ENCODE data around the gene COX18. TPM values are rescaled to one million over a fixed set of nuclear protein-coding genes. Genes with fewer than 3 reads are reported as not detected.

The COX18 gene
- total RNA-seq, 1 experiment from 2014 or later, result 26.9 TPM

DNA sequence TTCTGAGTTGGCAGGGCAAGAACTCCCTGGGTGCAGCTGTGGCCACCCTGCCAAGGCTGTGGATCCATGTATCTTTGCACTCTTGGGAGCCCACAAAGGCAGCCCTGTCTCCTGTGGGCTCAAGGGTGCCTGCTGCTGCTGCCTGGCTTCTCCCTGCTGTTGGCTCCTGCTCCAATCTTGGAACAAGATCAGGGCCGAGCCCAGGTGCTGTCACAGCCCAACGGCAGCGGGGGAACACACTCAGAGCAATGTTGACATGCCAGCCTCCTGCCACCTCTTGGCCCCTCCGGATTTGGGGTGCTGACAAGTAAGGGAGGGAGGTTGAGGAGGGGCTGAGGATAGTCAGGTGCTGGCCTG lies 57.9 kb downstream of the COX18 start:
- Mint-ChIP-seq H3K27ac (no peak overlapping the region), H3K36me3 (no peaks in the 10 kb centered on the region), H3K27me3 (ENCODE audit: low read depth) (no peaks in the 10 kb centered on the region; the same call in 1 of the 2 replicates), H3K9me3 (peaks cover 4% of the 10 kb centered on the region; the same call in 1 of the 2 replicates), H3K4me1 (no peaks in the 10 kb centered on the region), H3K4me3 (no peak overlapping the region)
- DNase-seq (ENCODE audit: low spot score), result no peak
- ChIA-PET POLR2A (no interaction called here), CTCF (interaction anchor here (1.0 kb wide), 1 partner anchor 506 kb away, joined by 3 read pairs; no protein-coding TSS in a partner anchor)
- no peak for ATAC-seq
- TF ChIP-seq GTF2I (CRISPR knock-in tag; conservative IDR thresholded peaks at IDR 0.05) (no peak), ZNF532 (CRISPR knock-in tag; IDR thresholded peaks at IDR 0.05; ENCODE audit: borderline replicate concordance) (no peak), PRRX2 (CRISPR knock-in tag; IDR thresholded peaks at IDR 0.05) (no peak), E2F4 (CRISPR knock-in tag; IDR thresholded peaks at IDR 0.05; ENCODE audit: borderline replicate concordance, low read depth) (no peak), ZNF425 (CRISPR knock-in tag; conservative IDR thresholded peaks at IDR 0.05) (no peak), SP1 (CRISPR knock-in tag; conservative IDR thresholded peaks at IDR 0.05) (no peak), RORB (CRISPR knock-in tag; IDR thresholded peaks at IDR 0.05) (no peak), ZSCAN18 (CRISPR knock-in tag; IDR thresholded peaks at IDR 0.05) (no peak), ZNF219 (CRISPR knock-in tag; IDR thresholded peaks at IDR 0.05; ENCODE audit: borderline replicate concordance) (no peak), TCF7 (CRISPR knock-in tag; IDR thresholded peaks at IDR 0.05; ENCODE audit: low read depth) (no peak), CREB1 (CRISPR knock-in tag; IDR thresholded peaks at IDR 0.05) (no peak), MAX (CRISPR knock-in tag; IDR thresholded peaks at IDR 0.05) (no peak), TP53 (CRISPR knock-in tag; IDR thresholded peaks at IDR 0.05) (no peak), ZNF138 (CRISPR knock-in tag; conservative IDR thresholded peaks at IDR 0.05) (no peak), FOXK1 (CRISPR knock-in tag; IDR thresholded peaks at IDR 0.05) (no peak), IRF2 (CRISPR knock-in tag; IDR thresholded peaks at IDR 0.05; ENCODE audit: borderline replicate concordance, low read depth) (no peak), OVOL2 (CRISPR knock-in tag; IDR thresholded peaks at IDR 0.05; ENCODE audit: borderline replicate concordance) (no peak), ESRRA (CRISPR knock-in tag; IDR thresholded peaks at IDR 0.05; ENCODE audit: borderline replicate concordance) (no peak), E2F5 (CRISPR knock-in tag; IDR thresholded peaks at IDR 0.05) (no peak)
- TF ChIP-seq, protein P1, sequence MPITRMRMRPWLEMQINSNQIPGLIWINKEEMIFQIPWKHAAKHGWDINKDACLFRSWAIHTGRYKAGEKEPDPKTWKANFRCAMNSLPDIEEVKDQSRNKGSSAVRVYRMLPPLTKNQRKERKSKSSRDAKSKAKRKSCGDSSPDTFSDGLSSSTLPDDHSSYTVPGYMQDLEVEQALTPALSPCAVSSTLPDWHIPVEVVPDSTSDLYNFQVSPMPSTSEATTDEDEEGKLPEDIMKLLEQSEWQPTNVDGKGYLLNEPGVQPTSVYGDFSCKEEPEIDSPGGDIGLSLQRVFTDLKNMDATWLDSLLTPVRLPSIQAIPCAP (CRISPR knock-in tag; IDR thresholded peaks at IDR 0.05), result no peak

Measured in WTC11 (cell line).